WI38 (cell line): Measurements from ENCODE around the gene FAM120A.

Experiments used
- H3K4me3 ChIP-seq: 2 replicates; pipeline ENCODE4 v1.5.1; 2011; ENCODE audit warnings: low read depth, mild to moderate bottlenecking, control low read depth, low read length
- CTCF ChIP-seq: IDR thresholded peaks from 2 replicates; pipeline ENCODE4 v1.5.1; 2012; ENCODE audit warnings: low read depth, mild to moderate bottlenecking, control low read depth, low read length

Gene FAM120A

GRCh38 chr9:93599571-93600403 lies 148.3 kb downstream of the FAM120A start:
- no peak overlapping the region for H3K4me3 ChIP-seq
- TF ChIP-seq CTCF = no peak

DNA sequence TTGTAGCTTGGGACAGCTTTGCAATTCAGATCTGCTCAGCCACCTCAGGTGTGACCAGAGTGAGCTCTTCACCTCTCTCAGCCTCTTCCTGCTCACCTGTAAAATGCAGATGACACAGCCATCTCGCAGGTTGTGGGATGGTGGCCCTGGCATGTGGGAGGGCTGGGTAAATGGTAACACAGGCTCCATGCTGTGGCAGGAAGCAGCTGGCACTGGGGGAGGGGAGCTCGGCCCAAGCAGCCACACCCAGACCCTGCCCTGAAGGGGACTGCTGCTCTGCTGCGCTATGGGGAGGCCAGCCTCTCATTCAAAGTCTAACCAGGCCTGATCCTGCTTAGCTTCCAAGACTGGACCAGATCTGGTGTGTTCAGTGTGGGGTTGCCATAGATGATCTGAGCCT lies 149.0 kb downstream of the FAM120A start:
- TF ChIP-seq CTCF = no peak
- H3K4me3 ChIP-seq = no peak overlapping the region

DNA sequence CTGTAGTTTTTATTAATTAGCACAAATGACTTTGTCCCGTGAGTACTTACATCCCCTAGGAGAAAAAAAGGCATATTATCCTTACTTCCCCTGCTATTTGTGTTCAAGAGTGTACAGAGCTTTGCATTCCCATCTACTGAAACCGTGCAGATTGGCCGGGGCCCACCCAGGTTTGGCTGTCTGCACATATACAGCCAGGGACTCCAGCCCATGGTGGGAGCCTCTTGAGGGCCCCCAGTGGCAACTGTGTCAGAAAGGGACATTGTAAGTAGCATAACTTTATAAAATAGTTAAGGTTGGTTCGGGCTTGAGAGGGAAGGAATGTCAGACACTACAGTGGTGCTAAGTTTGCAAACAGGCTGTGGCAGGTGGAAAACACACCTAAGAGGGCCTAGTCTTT lies 149.6 kb downstream of the FAM120A start:
- no peak overlapping the region for H3K4me3 ChIP-seq
- no peak for TF ChIP-seq CTCF

DNA sequence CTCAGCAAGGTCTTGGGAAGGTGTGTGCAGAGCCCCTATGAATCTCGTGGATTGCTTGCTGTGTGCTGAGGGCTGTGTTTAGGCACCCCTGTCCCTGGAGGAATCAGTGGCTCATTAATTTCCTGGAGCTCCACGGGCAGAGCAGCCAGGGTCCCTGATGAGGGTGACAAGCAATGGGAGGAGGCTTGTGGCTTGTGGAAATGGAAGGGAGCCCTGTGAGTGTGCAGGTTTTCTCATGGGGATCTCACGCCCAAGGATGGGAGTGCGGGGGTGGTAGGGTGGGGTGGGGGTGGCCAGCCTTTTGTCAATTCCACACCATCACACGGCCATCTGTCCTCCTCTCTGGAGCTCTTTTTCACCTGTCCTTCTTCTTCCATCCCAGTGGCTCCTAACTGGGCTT lies 150.2 kb downstream of the FAM120A start:
- TF ChIP-seq CTCF = no peak
- no peak overlapping the region for H3K4me3 ChIP-seq

- no peak for TF ChIP-seq CTCF
- H3K4me3 ChIP-seq = no peak overlapping the region
These were observed 151.5 kb downstream of the FAM120A start for GRCh38 chr9:93603011-93603410.

DNA sequence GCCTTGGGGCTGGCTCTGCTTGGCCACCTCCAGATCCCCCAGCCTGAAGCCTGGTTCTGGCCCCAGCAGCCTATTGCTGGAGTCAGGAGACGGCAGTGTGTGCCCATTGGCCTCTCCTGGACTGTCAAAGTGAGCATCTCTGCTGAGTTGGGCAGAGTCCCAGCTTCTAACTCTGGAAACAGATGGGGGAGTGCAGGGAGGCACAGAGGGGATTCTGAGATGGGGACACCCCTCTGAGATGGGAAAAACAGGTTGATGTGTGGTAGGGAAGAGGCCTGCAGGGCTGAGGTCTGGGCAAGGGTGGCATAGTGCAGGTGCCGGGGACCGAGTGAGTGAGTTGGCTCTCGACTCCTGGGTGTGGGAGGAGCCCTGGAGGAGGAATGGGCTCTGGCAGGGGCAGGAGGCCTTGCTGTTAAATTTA lies 152.4 kb downstream of the FAM120A start:
- no peak for TF ChIP-seq CTCF

GRCh38 chr9:93606187-93606586 lies 154.7 kb downstream of the FAM120A start:
- no peak for TF ChIP-seq CTCF
- H3K4me3 ChIP-seq = no peak overlapping the region

More for the DNA sequence above, 152.4 kb downstream of the FAM120A start:
- H3K4me3 ChIP-seq = no peak overlapping the region
